ENCODE results near the gene TNFRSF12A. TPM values are rescaled to one million over a fixed set of nuclear protein-coding genes. Genes with fewer than 3 reads are reported as not detected.

TNFRSF12A gene
- total RNA-seq, 6 experiments from 2014 or later: 392 to 451 (median 429) TPM

- H3K27me3 Mint-ChIP-seq (ENCODE audit: insufficient read depth): peaks cover 55% of the 10 kb centered on the region
- H3K27ac Mint-ChIP-seq: no peak overlapping the region
- no peaks in the 10 kb centered on the region for H3K36me3 Mint-ChIP-seq (ENCODE audit: low read depth)
- H3K9me3 Mint-ChIP-seq: no peaks in the 10 kb centered on the region
- H3K4me3 Mint-ChIP-seq: no peak overlapping the region
- H3K4me1 Mint-ChIP-seq (ENCODE audit: low read depth): no peaks in the 10 kb centered on the region
- TF ChIP-seq, protein P1, sequence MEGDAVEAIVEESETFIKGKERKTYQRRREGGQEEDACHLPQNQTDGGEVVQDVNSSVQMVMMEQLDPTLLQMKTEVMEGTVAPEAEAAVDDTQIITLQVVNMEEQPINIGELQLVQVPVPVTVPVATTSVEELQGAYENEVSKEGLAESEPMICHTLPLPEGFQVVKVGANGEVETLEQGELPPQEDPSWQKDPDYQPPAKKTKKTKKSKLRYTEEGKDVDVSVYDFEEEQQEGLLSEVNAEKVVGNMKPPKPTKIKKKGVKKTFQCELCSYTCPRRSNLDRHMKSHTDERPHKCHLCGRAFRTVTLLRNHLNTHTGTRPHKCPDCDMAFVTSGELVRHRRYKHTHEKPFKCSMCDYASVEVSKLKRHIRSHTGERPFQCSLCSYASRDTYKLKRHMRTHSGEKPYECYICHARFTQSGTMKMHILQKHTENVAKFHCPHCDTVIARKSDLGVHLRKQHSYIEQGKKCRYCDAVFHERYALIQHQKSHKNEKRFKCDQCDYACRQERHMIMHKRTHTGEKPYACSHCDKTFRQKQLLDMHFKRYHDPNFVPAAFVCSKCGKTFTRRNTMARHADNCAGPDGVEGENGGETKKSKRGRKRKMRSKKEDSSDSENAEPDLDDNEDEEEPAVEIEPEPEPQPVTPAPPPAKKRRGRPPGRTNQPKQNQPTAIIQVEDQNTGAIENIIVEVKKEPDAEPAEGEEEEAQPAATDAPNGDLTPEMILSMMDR (IDR thresholded peaks at IDR 0.05): no peak
- no peak for DNase-seq
Observed at GRCh38 chr16:3035972-3036725, 16.0 kb downstream of the TNFRSF12A start.

DNA sequence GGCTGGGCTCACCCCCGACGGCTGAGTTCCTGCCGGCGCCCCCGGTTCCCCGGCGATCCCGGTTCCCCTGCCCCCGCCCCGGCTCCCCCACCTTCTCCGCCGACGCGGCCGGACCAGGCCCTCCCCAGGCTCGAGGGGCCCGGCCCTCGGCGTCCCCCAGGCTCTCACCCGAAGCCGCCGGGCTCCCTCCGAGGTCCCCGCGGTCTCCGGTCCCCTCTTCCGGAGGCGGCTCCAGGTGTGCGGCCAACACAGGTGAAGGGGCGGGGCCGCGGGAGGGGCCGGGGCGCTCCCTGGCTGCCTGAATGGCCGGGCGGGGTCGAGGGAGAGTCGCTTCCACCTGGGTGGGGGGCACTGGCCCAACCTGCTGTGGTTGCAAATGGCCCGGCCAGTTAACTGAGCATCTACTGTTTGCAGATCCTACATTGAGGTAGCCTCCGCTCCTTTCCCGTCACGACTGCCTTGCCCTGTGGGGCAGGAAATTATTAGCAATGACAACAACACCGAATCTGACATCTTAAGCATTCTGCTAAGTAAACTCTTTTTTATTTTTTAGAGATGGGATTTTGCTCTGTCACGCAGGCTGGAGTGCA lies 16.7 kb downstream of the TNFRSF12A start, which contains the start of gene BICDL2:
Gene BICDL2 (minus strand): TSS at position 219 of the 590 bp plus-strand sequence. CDS start 1,448 bp downstream, outside the sequence.
- TF ChIP-seq, protein P1 (IDR thresholded peaks at IDR 0.05): no peak
- H3K4me3 Mint-ChIP-seq: no peak within 1 kb of the TSS
- no peaks in the 10 kb centered on the region for H3K36me3 Mint-ChIP-seq (ENCODE audit: low read depth)

DNA sequence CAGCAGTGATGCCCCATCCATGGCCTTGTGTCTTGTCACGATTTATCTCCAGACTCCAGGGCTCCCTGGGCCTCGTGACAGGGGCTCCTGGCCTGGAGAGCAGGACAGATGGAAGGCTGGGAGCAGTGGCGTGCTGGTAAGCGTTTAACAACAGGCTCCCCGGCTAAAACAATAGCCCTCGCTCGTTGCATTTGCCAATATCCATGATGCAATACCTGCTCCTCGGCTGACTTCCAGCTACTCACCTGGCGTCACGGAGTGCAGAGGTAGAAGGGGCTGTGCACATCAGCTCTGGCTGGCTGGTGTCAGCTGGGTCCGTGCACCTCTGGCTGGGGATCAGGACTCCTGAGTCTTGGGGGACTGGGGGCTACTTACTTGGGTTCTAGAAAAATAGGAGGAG lies 18.1 kb downstream of the TNFRSF12A start:
- Mint-ChIP-seq H3K9me3 (no peaks in the 10 kb centered on the region), H3K4me3 (no peak overlapping the region), H3K4me1 (ENCODE audit: low read depth) (no peaks in the 10 kb centered on the region), H3K27me3 (ENCODE audit: insufficient read depth) (peaks cover 53% of the 10 kb centered on the region), H3K27ac (no peak overlapping the region), H3K36me3 (ENCODE audit: low read depth) (no peaks in the 10 kb centered on the region)
- TF ChIP-seq, protein P1 (IDR thresholded peaks at IDR 0.05): no peak
- DNase-seq: no peak

More for the DNA sequence above, 16.7 kb downstream of the TNFRSF12A start, which contains the start of gene BICDL2:
- H3K27me3 Mint-ChIP-seq (ENCODE audit: insufficient read depth): peaks cover 55% of the 10 kb centered on the region
- no peak for DNase-seq
- H3K27ac Mint-ChIP-seq: no peak within 1 kb of the TSS
- H3K9me3 Mint-ChIP-seq: no peaks in the 10 kb centered on the region
- H3K4me1 Mint-ChIP-seq (ENCODE audit: low read depth): no peaks in the 10 kb centered on the region

- Mint-ChIP-seq H3K4me3 (no peak overlapping the region), H3K27me3 (ENCODE audit: insufficient read depth) (peaks cover 52% of the 10 kb centered on the region), H3K9me3 (no peaks in the 10 kb centered on the region), H3K4me1 (ENCODE audit: low read depth) (no peaks in the 10 kb centered on the region), H3K27ac (no peak overlapping the region), H3K36me3 (ENCODE audit: low read depth) (no peaks in the 10 kb centered on the region)
- DNase-seq: no peak
- TF ChIP-seq, protein P1 (IDR thresholded peaks at IDR 0.05): no peak
Observed at GRCh38 chr16:3038896-3039295, 18.7 kb downstream of the TNFRSF12A start.

GRCh38 chr16:3042376-3042775 lies 22.2 kb downstream of the TNFRSF12A start:
- TF ChIP-seq, protein P1 (IDR thresholded peaks at IDR 0.05): no peak
- H3K36me3 Mint-ChIP-seq (ENCODE audit: low read depth): no peaks in the 10 kb centered on the region
- peaks cover 48% of the 10 kb centered on the region for H3K27me3 Mint-ChIP-seq (ENCODE audit: insufficient read depth)
- no peak overlapping the region for H3K4me3 Mint-ChIP-seq
- H3K4me1 Mint-ChIP-seq (ENCODE audit: low read depth): no peaks in the 10 kb centered on the region
- no peak overlapping the region for H3K27ac Mint-ChIP-seq
- DNase-seq: no peak
- no peaks in the 10 kb centered on the region for H3K9me3 Mint-ChIP-seq

All from HFFc6 (cell line).